Neutrophil (primary cell): ENCODE results near the gene FAIM2.

Source experiments
- H3K27ac ChIP-seq: fragments of 200-600 bp; sonication (generic); 2 replicates; pipeline ENCODE4 v1.5.1; 2016; ENCODE audit warnings: mild to moderate bottlenecking, moderate library complexity
- H3K27me3 ChIP-seq: fragments of 200-600 bp; sonication (generic); 2 replicates; pipeline ENCODE4 v1.6.0; 2016; ENCODE audit warnings: mild to moderate bottlenecking
- H3K36me3 ChIP-seq: fragments of 200-600 bp; sonication (generic); 2 replicates; pipeline ENCODE4 v1.5.1; 2017
- H3K4me1 ChIP-seq, 2 experiments: fragments of 200-600 bp in 1 of 2; sonication (generic) in 1 of 2; 1 replicate in 1 of 2; 2 replicates in 1 of 2; pipeline versions ENCODE4 v1.5.1 to v1.6.1; 2013 to 2016; ENCODE audit warnings: low read depth in 1 of 2, low read length in 1 of 2, mild to moderate bottlenecking in 1 of 2, moderate library complexity in 1 of 2; ENCODE audit not compliant: control insufficient read depth in 1 of 2, insufficient read depth in 1 of 2
- H3K4me3 ChIP-seq, 2 experiments: fragments of 200-600 bp in 1 of 2; sonication (generic) in 1 of 2; 1 replicate in 1 of 2; 2 replicates in 1 of 2; pipeline ENCODE4 v1.5.1; 2013 to 2016; ENCODE audit warnings: low read depth in 1 of 2, low read length in 1 of 2, mild to moderate bottlenecking in 1 of 2, moderate library complexity in 1 of 2
- H3K9me3 ChIP-seq: fragments of 200-600 bp; sonication (generic); 2 replicates; pipeline ENCODE4 v1.5.1; 2016
- TF ChIP-seq, protein P1 (sequence below): fragments of 200-600 bp; sonication (generic); IDR thresholded peaks from 2 replicates; pipeline ENCODE4 v1.5.1; 2016; ENCODE audit warnings: antibody characterized with exemption

Gene FAIM2

DNA sequence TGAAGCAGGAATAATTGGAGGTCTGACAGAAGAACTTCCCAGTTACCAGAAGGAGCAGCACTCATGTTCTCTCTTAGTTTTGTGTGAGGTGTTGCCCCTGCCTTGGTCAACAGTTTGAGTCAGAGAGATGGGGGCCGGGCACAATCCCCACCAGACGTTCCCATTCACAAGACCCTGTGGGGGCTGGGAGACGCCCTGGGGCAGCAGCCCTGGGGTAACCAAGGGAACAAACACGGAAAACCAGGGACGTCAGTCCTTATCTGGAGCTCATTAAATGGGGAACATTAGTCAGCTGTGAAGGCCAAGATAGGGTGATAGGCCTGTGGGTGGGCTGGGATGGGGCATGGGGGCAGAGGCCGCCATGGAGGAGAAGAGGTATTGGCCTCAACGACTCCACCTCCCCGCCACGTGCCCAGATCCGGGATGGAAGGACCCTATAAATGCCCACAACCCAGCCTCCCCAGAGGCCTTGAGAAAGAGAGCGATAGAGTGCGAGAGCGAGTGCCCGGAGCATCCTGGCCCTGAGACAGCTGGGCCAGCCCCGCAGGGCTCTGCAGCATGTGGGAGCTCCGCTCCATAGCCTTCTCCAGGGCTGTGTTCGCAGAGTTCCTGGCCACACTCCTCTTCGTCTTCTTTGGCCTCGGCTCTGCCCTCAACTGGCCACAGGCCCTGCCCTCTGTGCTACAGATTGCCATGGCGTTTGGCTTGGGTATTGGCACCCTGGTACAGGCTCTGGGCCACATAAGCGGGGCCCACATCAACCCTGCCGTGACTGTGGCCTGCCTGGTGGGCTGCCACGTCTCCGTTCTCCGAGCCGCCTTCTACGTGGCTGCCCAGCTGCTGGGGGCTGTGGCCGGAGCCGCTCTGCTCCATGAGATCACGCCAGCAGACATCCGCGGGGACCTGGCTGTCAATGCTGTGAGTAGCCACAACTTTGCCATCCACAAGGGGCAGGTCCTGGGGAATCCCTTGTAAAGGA is 46.9 kb upstream of the FAIM2 start, which contains the start of gene AQP2:
Gene AQP2, plus strand, starts transcription at position 465 of the 979 bp plus-strand sequence. Its CDS starts 94 bp downstream, at position 559.
- Histone ChIP-seq H3K36me3 (no peaks in the 10 kb centered on the region), H3K9me3 (no peaks in the 10 kb centered on the region), H3K4me1 (peaks cover 7 to 9% of the 10 kb centered on the region in 2 experiments), H3K27me3 (peaks cover 100% of the 10 kb centered on the region), H3K27ac (no peak within 1 kb of the TSS), H3K4me3 (no peak within 1 kb of the TSS)
- TF ChIP-seq, protein P1, sequence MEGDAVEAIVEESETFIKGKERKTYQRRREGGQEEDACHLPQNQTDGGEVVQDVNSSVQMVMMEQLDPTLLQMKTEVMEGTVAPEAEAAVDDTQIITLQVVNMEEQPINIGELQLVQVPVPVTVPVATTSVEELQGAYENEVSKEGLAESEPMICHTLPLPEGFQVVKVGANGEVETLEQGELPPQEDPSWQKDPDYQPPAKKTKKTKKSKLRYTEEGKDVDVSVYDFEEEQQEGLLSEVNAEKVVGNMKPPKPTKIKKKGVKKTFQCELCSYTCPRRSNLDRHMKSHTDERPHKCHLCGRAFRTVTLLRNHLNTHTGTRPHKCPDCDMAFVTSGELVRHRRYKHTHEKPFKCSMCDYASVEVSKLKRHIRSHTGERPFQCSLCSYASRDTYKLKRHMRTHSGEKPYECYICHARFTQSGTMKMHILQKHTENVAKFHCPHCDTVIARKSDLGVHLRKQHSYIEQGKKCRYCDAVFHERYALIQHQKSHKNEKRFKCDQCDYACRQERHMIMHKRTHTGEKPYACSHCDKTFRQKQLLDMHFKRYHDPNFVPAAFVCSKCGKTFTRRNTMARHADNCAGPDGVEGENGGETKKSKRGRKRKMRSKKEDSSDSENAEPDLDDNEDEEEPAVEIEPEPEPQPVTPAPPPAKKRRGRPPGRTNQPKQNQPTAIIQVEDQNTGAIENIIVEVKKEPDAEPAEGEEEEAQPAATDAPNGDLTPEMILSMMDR = no peak

DNA sequence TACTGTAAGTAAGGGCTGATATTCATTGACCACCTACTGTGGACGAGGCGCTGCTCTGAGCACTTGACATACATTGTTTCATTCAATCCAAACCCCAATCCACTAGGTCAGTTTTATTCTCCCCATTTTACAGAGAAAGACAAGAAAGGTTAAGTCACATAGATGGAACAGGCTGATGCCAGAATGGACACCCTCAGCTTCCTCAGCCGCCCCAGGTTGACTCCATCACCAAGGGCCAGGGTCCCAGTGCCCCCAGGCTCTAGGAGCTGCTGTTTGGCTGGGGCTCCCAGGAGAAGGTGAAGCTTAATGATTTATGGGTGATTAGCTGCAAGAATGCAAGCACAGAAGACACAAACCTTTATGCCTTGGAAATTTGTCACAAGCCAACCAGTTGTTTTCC is 46.2 kb upstream of the FAIM2 start:
- Histone ChIP-seq H3K27ac (no peak overlapping the region), H3K27me3 (peaks cover 93% of the 10 kb centered on the region), H3K4me3 (no peak overlapping the region), H3K36me3 (no peaks in the 10 kb centered on the region), H3K9me3 (no peaks in the 10 kb centered on the region), H3K4me1 (peaks cover 9 to 11% of the 10 kb centered on the region in 2 experiments)
- TF ChIP-seq, protein P1 = no peak

- H3K4me1 ChIP-seq = peaks cover 16 to 18% of the 10 kb centered on the region in 2 experiments
- no peak overlapping the region for H3K27ac ChIP-seq
- TF ChIP-seq, protein P1 = no peak
- H3K36me3 ChIP-seq = no peaks in the 10 kb centered on the region
- peaks cover 86% of the 10 kb centered on the region for H3K27me3 ChIP-seq
- H3K9me3 ChIP-seq = no peaks in the 10 kb centered on the region
- no peak overlapping the region for H3K4me3 ChIP-seq
Observed at GRCh38 chr12:49948866-49949845, 45.5 kb upstream of the FAIM2 start.

DNA sequence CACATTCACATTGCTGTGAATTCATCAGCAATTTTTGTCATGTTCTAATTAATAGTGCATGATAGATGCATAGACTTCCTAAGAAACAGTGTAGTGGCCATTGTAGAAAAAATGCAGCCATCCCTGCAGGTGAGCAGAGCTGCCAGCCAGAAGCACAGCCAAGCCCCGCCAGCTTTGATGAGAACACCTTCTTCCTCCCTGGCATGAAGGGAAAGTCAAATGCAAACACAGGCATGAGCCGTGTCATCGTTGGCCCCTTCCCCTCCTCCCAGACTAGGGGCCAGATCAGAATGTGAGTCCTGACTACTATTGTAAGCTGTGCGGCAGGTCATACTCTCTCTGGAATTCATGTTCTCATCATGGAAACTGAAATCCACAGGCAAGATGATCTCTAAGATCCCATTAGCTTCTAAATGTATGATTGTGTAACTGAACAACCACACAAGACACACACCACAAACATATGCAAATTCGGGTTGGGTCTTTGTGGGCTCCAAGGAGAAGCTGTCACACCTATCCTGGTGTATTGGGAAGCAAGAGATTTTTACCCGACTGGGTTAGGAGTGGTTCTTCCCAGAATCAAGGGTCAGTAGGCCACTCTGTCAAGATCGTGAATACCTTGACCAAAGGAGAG is 44.0 kb upstream of the FAIM2 start:
- no peaks in the 10 kb centered on the region for H3K9me3 ChIP-seq
- no peak overlapping the region for H3K27ac ChIP-seq
- H3K4me3 ChIP-seq = no peak overlapping the region
- peaks cover 30 to 33% of the 10 kb centered on the region in 2 experiments for H3K4me1 ChIP-seq
- TF ChIP-seq, protein P1 = no peak
- no peaks in the 10 kb centered on the region for H3K36me3 ChIP-seq
- H3K27me3 ChIP-seq = peaks cover 71% of the 10 kb centered on the region

GRCh38 chr12:49946497-49946896 is 42.8 kb upstream of the FAIM2 start:
- H3K4me1 ChIP-seq = peaks cover 42 to 45% of the 10 kb centered on the region in 2 experiments
- H3K4me3 ChIP-seq = no peak overlapping the region
- H3K27me3 ChIP-seq = peaks cover 59% of the 10 kb centered on the region
- no peaks in the 10 kb centered on the region for H3K9me3 ChIP-seq
- no peaks in the 10 kb centered on the region for H3K36me3 ChIP-seq
- H3K27ac ChIP-seq = no peak overlapping the region
- TF ChIP-seq, protein P1 = no peak
